GM12891 (cell line): ENCODE data around the gene ADORA2A.

Source experiments
- POLR2A ChIP-seq: IDR thresholded peaks from 2 replicates; pipeline ENCODE4 v1.6.1; 2011; ENCODE audit warnings: low read depth, low read length, control low read depth
- TAF1 ChIP-seq: IDR thresholded peaks from 2 replicates; pipeline ENCODE4 v1.6.1; 2011; ENCODE audit warnings: low read depth, low read length, control low read depth

DNA sequence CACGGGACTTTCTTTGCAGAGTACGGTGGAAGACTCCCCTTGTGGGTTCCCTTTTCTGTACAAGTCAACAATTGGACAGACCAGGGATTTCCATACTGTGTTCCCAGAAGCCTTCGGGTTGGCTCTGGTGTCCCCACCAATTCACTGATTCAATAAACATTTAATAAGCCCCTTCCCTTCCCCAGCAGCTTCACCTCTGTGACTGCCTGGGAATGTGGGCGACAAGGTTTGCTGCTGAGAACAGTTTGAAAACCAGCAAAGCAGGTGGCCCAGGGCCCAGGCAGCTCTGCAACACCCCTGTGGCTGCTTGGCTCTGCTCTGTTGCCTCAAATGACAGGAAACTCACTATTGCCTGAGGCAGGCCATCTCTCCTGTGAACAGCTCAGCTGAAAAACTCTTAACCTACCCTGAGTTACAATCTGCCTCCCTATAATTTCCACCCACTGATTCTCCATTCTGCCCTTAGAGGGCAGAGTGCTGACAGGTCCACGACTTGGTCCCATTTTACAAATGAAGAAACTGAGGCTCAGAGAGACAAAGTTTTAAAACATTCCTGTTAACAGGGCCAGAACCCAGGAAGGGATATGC lies 10.4 kb downstream of the ADORA2A start:
- TF ChIP-seq POLR2A (no peak), TAF1 (no peak)
